Limb (tissue), 2 donors: ENCODE data around the gene KPNA1.

ENCODE experiments used
- DNase-seq, 2 donors: peaks; one replicate each; pipeline ENCODE4 v3.0.0-alpha.2; 2016; ENCODE audit errors: extremely low spot score in 2 of 2

Gene KPNA1

DNA sequence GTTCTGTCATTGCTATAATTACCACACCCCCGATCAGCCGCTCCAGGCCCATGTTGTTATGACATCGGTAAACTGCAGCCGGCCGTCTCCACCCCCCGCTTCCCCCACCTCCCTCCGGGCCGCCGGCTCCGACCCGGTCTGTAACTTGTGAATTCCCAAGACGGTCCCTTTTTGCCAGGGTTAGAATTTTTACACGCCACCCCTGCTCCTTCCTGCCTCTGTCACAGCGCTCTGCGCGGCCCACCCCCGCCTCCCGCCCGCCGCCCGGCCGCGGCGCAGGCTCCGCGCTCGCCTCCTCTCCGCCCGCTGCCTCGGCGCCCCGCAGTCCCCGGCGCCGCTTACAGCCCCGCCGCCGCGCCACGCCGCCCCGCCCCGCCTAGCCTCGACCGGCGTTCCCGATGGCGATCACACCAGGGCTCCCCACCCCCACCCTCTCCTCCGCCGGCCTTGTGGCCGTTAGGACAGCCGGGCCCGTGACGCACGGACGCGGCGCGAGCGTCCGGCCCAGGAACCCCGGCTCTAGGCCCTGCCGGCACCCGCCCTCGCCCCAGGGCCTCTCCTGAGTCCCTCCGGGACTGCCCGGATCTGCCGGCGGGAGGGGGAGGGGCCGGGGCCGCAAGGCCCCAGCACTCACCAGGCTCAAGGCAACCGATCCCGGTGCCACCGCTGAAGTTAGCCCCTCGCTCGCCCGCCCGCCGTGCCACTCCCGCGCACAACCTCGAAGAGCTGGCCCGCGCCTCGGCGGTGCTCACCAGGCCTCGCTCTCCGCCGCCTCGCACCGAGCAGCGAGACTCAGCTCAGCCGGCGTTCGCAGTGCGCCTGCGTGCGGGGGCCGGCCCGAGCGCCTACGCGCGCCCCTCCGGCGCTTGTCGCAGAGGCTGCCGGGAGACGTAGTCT, at the start of gene KPNA1:
KPNA1 (minus strand) TSS at position 817 of the 897 bp plus-strand sequence. CDS start 18,374 bp downstream, outside the sequence.
- DNase-seq: peak; percentile 92 to 93

- DNase-seq: peak; percentile 60 to 76
These were observed 49.6 kb upstream of the KPNA1 start, which contains the start of the genes DTX3L and PARP9 for GRCh38 chr3:122564155-122564912. TSS of gene DTX3L (plus strand) at chr3:122564338. CDS start at chr3:122564427, 89 bp downstream. TSS of gene PARP9 (minus strand) at chr3:122564300. CDS start at chr3:122559620, 4,680 bp downstream.

DNA sequence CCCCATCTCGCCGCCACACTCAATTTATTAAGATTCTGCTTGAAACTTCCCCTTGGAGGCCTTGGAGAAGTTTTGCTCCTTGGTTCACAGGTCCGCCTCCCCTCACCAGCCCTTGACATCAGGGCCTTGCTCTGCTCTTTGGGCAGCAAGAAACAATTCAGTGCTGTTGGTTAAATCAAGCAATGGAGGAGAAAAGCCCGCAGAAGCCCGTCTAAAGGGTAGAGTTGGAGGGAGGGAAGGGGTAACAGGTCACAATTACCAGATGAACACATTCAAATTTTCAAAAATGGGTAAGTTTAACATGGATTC, 48.9 kb upstream of the KPNA1 start:
- no peak for DNase-seq

DNA sequence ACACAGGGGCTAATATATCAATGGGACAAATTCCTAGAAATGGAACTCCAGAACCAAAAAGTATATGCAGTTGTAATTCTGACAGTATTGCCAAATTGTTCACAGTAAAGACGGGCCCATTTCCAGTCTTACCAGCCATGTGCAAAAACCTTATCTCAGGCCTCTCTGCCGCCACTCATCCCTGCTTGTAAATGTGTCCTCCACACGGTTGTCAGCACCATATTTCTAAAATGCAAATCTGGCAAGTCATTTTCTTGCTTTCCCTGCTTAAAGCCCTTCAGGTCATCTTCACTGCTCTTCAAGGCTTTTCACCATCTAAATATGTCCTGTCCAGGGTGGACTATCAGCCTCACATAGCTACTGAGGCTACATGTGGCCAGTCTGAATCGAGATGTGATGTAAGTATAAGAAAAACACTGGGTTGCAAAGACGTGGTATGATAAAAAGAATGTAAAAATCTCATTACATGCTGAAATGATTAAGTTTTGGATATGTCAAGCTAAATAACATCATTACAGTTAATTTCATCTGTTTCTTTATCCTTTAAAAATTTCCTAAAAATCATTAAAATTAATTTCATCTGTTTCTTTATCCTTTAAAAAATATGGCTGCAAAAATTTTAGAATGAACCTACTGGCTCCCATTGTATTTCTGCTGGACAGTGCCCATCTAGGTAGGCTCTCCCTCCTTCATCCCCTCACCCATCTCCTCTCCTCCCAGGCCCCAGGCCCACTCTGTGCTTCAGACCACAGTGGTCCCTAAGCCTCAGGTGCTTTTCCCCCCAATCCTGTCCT, 48.4 kb upstream of the KPNA1 start:
- DNase-seq: no peak

DNA sequence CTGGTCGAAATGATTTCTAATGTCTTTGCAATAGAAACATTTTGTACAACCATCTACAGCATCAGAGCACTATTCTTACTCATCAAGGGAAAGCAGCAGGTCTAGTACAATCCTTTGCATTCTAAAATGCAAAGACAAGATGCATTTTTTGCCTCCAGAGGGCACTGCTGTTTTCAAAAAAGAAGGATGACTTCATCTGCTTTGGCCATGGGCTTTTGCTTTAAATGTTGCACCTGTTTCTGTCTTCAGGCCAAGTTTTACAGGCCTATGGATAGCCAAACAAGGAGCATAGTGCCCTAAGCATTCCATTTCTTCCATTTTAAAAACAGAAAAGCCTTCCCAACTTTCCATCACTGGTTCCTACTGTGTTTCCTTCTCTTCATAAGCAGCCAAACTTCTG, 45.9 kb upstream of the KPNA1 start:
- DNase-seq: peak; percentile 38 to 43

DNA sequence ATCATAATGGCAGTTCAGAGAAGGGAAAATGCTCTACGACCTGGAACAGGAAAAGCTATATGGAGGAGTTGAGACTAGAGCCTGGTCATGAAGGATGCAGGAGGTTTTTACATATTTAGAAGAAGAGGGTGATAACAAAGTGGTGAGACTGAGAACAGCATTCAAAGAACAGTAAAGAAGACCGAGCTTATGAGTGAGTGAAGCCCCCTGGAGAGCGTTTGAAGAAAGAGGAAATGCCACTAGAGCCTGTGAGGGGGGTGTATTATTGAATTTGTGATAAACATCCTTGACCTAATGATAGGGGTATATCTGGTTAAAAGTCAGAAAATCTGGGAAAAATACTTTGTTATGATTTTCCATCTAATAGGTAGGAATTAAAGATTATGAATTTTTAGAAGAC, 45.2 kb upstream of the KPNA1 start:
- DNase-seq: no peak

DNA sequence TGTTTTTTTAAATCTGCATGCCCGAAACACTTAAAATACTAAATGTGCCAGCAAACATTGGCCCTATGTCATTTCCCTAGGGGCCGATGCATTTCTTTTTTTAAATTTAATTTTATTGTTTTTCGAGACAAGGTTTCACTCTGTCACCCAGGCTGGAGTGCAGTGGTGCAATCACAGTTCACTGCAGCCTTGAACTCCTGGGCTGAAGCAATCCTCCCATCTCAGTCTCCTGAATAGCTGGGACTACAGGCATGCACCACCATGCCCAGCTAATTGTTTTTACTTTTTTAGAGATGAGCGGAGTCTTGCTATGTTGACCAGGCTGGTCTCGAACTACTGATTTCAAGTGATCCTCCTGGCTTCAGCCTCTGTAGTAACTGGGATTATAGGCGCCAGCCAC, 43.9 kb upstream of the KPNA1 start:
- no peak for DNase-seq

- no peak for DNase-seq
These were observed 42.6 kb upstream of the KPNA1 start for GRCh38 chr3:122557356-122557755.

GRCh38 chr3:122555275-122556071, 40.7 kb upstream of the KPNA1 start:
- no peak for DNase-seq

GRCh38 chr3:122553171-122553570, 38.4 kb upstream of the KPNA1 start:
- no peak for DNase-seq

DNA sequence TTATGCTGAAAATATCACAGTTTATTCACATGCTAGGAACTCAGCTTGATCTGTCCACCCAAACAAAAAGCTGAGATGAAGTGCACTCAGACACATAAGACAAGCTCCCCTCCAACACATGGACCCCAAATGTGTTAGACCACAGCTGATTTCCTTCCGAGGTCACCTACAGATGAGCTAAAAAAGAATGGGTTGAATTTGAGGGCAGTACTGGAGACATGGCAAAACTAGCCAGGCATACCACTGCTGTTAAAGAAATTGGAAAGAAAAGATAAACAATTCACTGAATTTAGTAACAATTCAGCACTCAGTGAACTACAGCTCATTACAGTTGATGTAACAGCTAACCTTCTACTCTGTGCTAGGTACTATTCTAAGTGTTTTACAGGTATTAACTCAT, 33.9 kb upstream of the KPNA1 start:
- DNase-seq: no peak

- no peak for DNase-seq
These were observed 33.3 kb upstream of the KPNA1 start for GRCh38 chr3:122548076-122548475.

- no peak for DNase-seq
These were observed 31.4 kb upstream of the KPNA1 start for GRCh38 chr3:122546151-122546550.

DNA sequence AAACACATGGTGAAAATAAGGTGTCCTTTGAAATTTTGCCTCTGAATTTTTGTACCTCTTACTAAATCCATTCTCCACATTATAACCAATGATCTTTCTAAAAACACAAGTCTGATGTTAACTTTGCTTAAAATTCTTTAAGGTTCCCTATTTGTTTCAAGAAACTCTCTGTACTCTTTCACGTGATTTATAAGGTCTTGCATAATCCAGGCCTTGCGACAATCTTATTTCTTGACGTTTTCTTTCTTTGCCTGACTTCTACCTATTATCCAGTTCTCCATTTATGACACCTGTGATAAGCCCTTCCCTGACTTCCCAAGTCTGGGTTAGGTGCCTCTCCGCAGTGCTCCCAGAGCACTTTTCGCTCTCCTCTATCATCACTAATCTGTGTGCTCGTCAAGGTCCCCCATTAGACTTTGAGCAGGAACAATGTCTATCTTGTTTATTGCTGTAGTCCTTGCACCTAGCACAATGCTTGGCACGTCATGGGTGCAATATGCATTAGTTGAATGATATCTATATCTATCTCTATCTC, 24.3 kb upstream of the KPNA1 start:
- no peak for DNase-seq

DNA sequence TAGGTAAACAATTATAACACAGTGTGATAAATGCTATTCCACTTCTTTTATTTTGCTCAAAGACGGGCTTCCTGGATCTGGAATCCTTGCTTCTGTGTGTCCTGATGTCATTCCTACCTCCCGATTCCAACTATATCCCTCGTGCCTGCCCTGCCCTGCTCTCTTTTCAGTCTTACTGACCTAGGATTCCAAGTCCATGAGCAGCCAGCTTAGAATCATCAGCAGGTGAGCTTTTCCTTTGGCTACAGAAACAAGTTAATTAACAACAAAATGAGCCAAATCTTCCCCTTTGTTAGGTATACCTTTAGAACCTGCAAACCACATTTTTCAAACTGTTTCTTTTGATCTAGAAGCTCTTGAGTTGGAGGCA, 21.9 kb upstream of the KPNA1 start:
- no peak for DNase-seq

DNA sequence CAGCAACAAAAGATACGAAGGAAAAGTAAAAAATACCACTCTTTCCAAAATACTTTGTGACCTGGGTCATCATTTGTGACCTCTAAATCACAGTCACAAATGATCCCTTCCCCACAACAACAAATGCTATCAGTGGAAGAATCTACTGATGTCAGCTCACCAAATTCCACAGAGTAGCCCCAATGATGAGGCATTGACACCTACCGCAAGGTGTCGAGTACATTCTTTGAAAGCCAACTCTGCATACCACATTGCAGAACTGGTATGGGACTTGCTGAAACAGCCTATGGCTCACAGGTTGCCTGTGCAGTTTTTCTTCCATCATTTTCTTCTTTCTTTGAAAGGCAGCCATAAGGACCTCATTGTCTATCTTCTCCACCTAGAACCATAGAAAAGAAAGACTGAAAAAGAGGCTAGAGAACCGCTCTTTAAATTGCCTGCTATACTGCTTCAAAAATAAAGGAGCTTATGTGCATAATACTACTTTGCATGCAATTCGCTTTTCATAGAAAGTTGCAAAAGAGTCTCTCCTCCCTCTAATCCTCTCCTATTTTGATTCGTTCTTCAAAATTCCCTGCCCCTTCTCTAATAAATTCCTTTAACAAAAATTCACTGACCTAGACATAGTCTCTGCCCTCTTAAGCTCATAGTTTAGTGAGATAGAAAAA, 21.4 kb upstream of the KPNA1 start:
- DNase-seq: no peak

DNA sequence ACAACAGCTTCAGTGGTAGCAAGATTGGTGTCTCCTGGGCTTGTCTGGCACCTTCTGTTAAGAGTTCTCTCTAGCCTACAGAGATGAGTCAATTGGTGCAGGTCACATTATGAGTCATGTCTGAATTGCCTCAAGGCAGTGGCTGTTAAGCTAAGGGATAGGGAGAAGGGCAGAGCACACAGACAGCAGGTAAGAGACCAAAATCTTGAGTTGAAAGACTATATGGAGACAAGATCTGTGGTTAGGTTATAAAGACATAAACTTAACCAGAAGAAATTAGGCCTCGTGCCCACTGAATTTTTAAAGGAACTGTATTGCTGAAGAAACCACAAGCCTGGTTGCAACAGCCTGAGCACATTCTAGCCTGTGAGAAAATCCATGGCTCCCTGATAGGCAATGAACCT, 19.2 kb upstream of the KPNA1 start:
- DNase-seq: no peak

DNA sequence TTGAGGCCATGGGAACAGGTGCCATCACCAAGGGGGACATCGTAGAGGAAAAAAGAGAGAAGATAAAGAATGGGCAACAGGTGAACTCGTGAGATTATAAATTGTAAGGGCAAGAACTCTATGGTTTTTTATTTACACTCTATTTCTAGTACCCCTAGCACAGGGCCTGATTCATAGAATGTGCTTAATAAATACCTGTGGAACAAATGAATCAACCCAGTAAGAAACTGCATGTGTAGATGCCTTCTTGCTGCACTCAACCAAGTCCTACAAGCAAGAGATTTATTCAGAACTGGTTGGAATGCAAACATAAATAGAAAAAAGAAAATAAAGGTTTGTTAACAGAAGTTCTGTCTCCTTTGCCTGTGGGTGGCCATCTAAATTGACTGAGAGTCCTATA, 18.7 kb upstream of the KPNA1 start:
- no peak for DNase-seq

- no peak for DNase-seq
These were observed 15.4 kb upstream of the KPNA1 start for GRCh38 chr3:122530164-122530563.

GRCh38 chr3:122523317-122523716, 8.6 kb upstream of the KPNA1 start:
- DNase-seq: no peak
